ENCODE results near the gene TMEM237. TPM values are rescaled to one million over a fixed set of nuclear protein-coding genes. Genes with fewer than 3 reads are reported as not detected.

TMEM237 gene
- total RNA-seq, 1 experiment from 2014 or later = 30.6 TPM

- in situ Hi-C loops (cut with HindIII; ENCODE audit: low pct_unique_long_range_greater_than_20kb, low sequenced_read_pairs) (no loop called here), intact Hi-C loops (cut with micrococcal nuclease; ENCODE audit: unreplicated experiment) (no loop called here)
- no peaks in the 10 kb centered on the region for H3K36me3 ChIP-seq (ENCODE audit: control insufficient read depth, insufficient read depth, low read length)
- BruUV-seq (replicated peaks) = no TSS peak
- TF ChIP-seq, protein P1, sequence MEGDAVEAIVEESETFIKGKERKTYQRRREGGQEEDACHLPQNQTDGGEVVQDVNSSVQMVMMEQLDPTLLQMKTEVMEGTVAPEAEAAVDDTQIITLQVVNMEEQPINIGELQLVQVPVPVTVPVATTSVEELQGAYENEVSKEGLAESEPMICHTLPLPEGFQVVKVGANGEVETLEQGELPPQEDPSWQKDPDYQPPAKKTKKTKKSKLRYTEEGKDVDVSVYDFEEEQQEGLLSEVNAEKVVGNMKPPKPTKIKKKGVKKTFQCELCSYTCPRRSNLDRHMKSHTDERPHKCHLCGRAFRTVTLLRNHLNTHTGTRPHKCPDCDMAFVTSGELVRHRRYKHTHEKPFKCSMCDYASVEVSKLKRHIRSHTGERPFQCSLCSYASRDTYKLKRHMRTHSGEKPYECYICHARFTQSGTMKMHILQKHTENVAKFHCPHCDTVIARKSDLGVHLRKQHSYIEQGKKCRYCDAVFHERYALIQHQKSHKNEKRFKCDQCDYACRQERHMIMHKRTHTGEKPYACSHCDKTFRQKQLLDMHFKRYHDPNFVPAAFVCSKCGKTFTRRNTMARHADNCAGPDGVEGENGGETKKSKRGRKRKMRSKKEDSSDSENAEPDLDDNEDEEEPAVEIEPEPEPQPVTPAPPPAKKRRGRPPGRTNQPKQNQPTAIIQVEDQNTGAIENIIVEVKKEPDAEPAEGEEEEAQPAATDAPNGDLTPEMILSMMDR (IDR thresholded peaks at IDR 0.05) = no peak
- no peak for TF ChIP-seq POLR2AphosphoS5 (IDR thresholded peaks at IDR 0.05; ENCODE audit: low read depth, low read length)
- TF ChIP-seq SIN3A (IDR thresholded peaks at IDR 0.05; ENCODE audit: borderline replicate concordance, insufficient read depth, low read depth, low read length) = no peak
- no peak for TF ChIP-seq TCF7L2 (IDR thresholded peaks at IDR 0.05; ENCODE audit: low read depth, low read length)
- TF ChIP-seq REST (IDR thresholded peaks at IDR 0.05; ENCODE audit: insufficient read depth in 1 of 2, low read depth in 2 of 2, low read length in 1 of 2) = no peak
- CTCF ChIA-PET = no interaction called here
- POLR2A ChIA-PET = no interaction called here
- H3K4me1 ChIP-seq (ENCODE audit: control insufficient read depth, insufficient read depth, low read length) = no peaks in the 10 kb centered on the region
- DNase-seq (ENCODE audit: low read depth, low spot score) (no peak), ATAC-seq (no peak)
- no peak overlapping the region for H3K27ac ChIP-seq (ENCODE audit: low read length)
- no peaks in the 10 kb centered on the region for H3K9me3 ChIP-seq (ENCODE audit: control insufficient read depth, insufficient read depth, low read depth, low read length)
- H3K27me3 ChIP-seq (ENCODE audit: control insufficient read depth, insufficient read depth, low read length) = no peaks in the 10 kb centered on the region
- H3K4me3 ChIP-seq (ENCODE audit: low read depth in 2 of 2, low read length in 2 of 2) = no peak overlapping the region
These were observed 63.8 kb downstream of the TMEM237 start for GRCh38 chr2:201579536-201579935.

GRCh38 chr2:201575971-201576370, 67.3 kb downstream of the TMEM237 start:
- ATAC-seq = no peak

More at GRCh38 chr2:201575971-201576370, 67.3 kb downstream of the TMEM237 start:
- ChIA-PET POLR2A (no interaction called here), CTCF (no interaction called here)
- intact Hi-C loops (cut with micrococcal nuclease; ENCODE audit: unreplicated experiment) = no loop called here
- H3K27ac ChIP-seq (ENCODE audit: low read length) = no peak overlapping the region
- in situ Hi-C loops (cut with HindIII; ENCODE audit: low pct_unique_long_range_greater_than_20kb, low sequenced_read_pairs) = no loop called here
- no peak for TF ChIP-seq POLR2AphosphoS5 (IDR thresholded peaks at IDR 0.05; ENCODE audit: low read depth, low read length)
- TF ChIP-seq, protein P1 (IDR thresholded peaks at IDR 0.05) = no peak
- TF ChIP-seq TCF7L2 (IDR thresholded peaks at IDR 0.05; ENCODE audit: low read depth, low read length) = no peak
- TF ChIP-seq REST (IDR thresholded peaks at IDR 0.05; ENCODE audit: insufficient read depth in 1 of 2, low read depth in 2 of 2, low read length in 1 of 2) = no peak
- no peak for TF ChIP-seq SIN3A (IDR thresholded peaks at IDR 0.05; ENCODE audit: borderline replicate concordance, insufficient read depth, low read depth, low read length)
- no peaks in the 10 kb centered on the region for H3K4me1 ChIP-seq (ENCODE audit: control insufficient read depth, insufficient read depth, low read length)
- no peak for DNase-seq (ENCODE audit: low read depth, low spot score)
- H3K4me3 ChIP-seq (ENCODE audit: low read depth in 2 of 2, low read length in 2 of 2) = no peak overlapping the region
- H3K9me3 ChIP-seq (ENCODE audit: control insufficient read depth, insufficient read depth, low read depth, low read length) = no peaks in the 10 kb centered on the region
- no TSS peak for BruUV-seq (replicated peaks)
- no peaks in the 10 kb centered on the region for H3K27me3 ChIP-seq (ENCODE audit: control insufficient read depth, insufficient read depth, low read length)
- H3K36me3 ChIP-seq (ENCODE audit: control insufficient read depth, insufficient read depth, low read length) = no peaks in the 10 kb centered on the region

Measured in Panc1 (cell line).